GM23248 (cell line): ENCODE measurements around the gene FRRS1L. TPM values are rescaled to one million over a fixed set of nuclear protein-coding genes. Genes with fewer than 3 reads are reported as not detected.

Experiments used
- DNase-seq: peaks from one replicate; pipeline ENCODE4 v3.0.0-alpha.2; 2015
- H2AFZ ChIP-seq: fragments of 200-600 bp; sonication (generic); 2 replicates; pipeline ENCODE4 v1.6.1; 2016; ENCODE audit warnings: antibody characterized with exemption
- H3F3A ChIP-seq: fragments of 200-600 bp; sonication (generic); 2 replicates; pipeline ENCODE4 v1.6.1; 2016; ENCODE audit warnings: mild to moderate bottlenecking, antibody characterized with exemption, mixed run types; ENCODE audit not compliant: insufficient read depth
- H3K27ac ChIP-seq: fragments of 200-600 bp; sonication (generic); 2 replicates; pipeline ENCODE4 v1.5.1; 2016; ENCODE audit warnings: mild to moderate bottlenecking
- H3K27me3 ChIP-seq: fragments of 200-600 bp; sonication (generic); replicated peaks from 2 replicates; pipeline ENCODE4 v1.6.1; 2016; ENCODE audit warnings: mild to moderate bottlenecking; ENCODE audit not compliant: insufficient read depth
- H3K36me3 ChIP-seq: fragments of 200-600 bp; sonication (generic); 2 replicates; pipeline ENCODE4 v1.6.1; 2016; ENCODE audit warnings: low read depth, mild to moderate bottlenecking
- H3K4me1 ChIP-seq: fragments of 200-600 bp; sonication (generic); 2 replicates; pipeline ENCODE4 v1.6.1; 2016; ENCODE audit warnings: mild to moderate bottlenecking; ENCODE audit not compliant: insufficient read depth
- H3K4me2 ChIP-seq: fragments of 200-600 bp; sonication (generic); one replicate; pipeline ENCODE4 v1.6.1; 2016; ENCODE audit warnings: mild to moderate bottlenecking; ENCODE audit not compliant: unreplicated experiment
- H3K4me3 ChIP-seq: fragments of 200-600 bp; sonication (generic); 2 replicates; pipeline ENCODE4 v1.5.1; 2016; ENCODE audit warnings: mild to moderate bottlenecking
- H3K79me2 ChIP-seq: fragments of 200-600 bp; sonication (generic); 2 replicates; pipeline ENCODE4 v1.6.1; 2016; ENCODE audit warnings: mild to moderate bottlenecking; ENCODE audit not compliant: insufficient read depth
- H3K9ac ChIP-seq: fragments of 200-600 bp; sonication (generic); 2 replicates; pipeline ENCODE4 v1.6.1; 2016; ENCODE audit warnings: mild to moderate bottlenecking
- H3K9me2 ChIP-seq: fragments of 200-600 bp; sonication (generic); 2 replicates; pipeline ENCODE4 v1.6.1; 2016; ENCODE audit warnings: mixed run types, mild to moderate bottlenecking, moderate library complexity; ENCODE audit not compliant: insufficient read depth
- H3K9me3 ChIP-seq: fragments of 200-600 bp; sonication (generic); one replicate; pipeline ENCODE4 v1.6.1; 2017; ENCODE audit warnings: low read depth
- H4K20me1 ChIP-seq: fragments of 200-600 bp; sonication (generic); 2 replicates; pipeline ENCODE4 v1.6.0; 2016; ENCODE audit not compliant: insufficient read depth
- EZH2 ChIP-seq: fragments of 200-600 bp; sonication (generic); IDR thresholded peaks from 2 replicates; pipeline ENCODE4 v1.6.1; 2018; ENCODE audit warnings: antibody characterized with exemption, mild to moderate bottlenecking; ENCODE audit not compliant: insufficient read depth, poor library complexity, severe bottlenecking
- EZH2phosphoT487 ChIP-seq: fragments of 200-600 bp; sonication (generic); IDR thresholded peaks from 2 replicates; pipeline ENCODE4 v1.6.1; 2018; ENCODE audit warnings: antibody characterized with exemption, moderate library complexity, mild to moderate bottlenecking, low read depth; ENCODE audit not compliant: insufficient read depth
- whole genome bisulfite sequencing, 2 experiments: methylation state at CpG; one replicate each; pipeline ENCODE4 v1.1.6; 2015 to 2017; ENCODE audit warnings: low lambda C conversion rate in 2 of 2, low coverage in 1 of 2; ENCODE audit errors: missing lambda C conversion rate in 2 of 2; 5-methylcytosine and 5-hydroxymethylcytosine counted together
- in situ Hi-C: fragments of 300-500 bp; cut with MboI; formaldehyde crosslinking; loops from 2 replicates; pipeline ENCODE4 v1.15.0; 2020
- polyA plus RNA-seq: library from polyadenylated mRNA; unstranded; fragments of >200 nt; fragmentation: Nextera tagmentation; extraction: Ambion mirVana; gene quantifications from 2 replicates; pipeline ENCODE4 v1.2.1, GENCODE V29; 2016
- total RNA-seq: library from RNA; depleted of rRNA; stranded (reverse); fragments of >200 nt; shearing (Covaris generic); gene quantifications from 2 replicates; pipeline ENCODE4 v1.2.3, GENCODE V29; 2014

The FRRS1L gene
- total and polyA plus RNA-seq, 2 experiments from 2014 or later, result not detected

DNA sequence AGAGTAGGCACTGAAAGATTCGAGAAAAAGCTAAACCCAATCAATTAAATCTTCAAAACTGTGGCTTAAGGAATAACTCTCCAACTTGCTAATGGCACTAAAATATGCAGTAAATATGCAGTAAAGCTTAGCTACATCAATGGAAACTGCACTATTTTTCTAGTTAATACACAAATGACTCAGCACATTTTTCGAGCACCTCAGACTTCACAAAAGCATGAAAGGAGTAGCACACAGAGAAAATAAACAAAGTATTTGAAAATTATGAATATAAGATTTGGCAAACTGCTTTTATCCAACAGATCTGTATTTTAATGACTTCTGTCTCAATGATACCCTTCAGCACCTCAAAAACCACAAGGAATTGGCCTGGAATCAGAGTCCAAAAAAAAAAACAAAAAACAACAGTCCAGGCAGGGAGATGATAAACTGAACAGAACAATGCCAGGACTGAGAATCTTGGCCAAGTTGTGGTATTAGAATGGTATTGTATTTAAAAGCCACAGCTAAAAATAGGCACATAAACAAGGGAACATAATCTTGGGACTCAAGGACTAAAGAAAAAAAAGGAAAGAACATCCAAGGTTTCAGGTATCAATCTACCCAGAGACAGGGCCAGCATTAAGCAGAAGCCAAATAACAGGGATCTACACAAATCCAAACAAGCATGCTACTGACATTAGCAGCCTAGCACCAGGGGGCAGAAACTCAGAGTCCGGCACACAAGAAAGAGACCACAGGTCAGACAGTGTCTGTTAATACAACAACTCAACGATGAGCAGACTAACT, 68.7 kb downstream of the FRRS1L start:
- Histone ChIP-seq H3K9me3 (no peaks in the 10 kb centered on the region), H4K20me1 (no peaks in the 10 kb centered on the region), H3F3A (peaks cover 39% of the 10 kb centered on the region), H3K9ac (peak overlapping the region; percentile 39), H3K36me3 (no peaks in the 10 kb centered on the region), H3K79me2 (peaks cover 92% of the 10 kb centered on the region), H3K4me3 (peak overlapping the region; percentile 39), H2AFZ (peak overlapping the region; percentile 11; the same call in 1 of the 2 replicates), H3K4me1 (peaks cover 32% of the 10 kb centered on the region), H3K9me2 (no peaks in the 10 kb centered on the region), H3K4me2 (peak overlapping the region; percentile 48), H3K27ac (peak overlapping the region; percentile 74), H3K27me3 (no peaks in the 10 kb centered on the region)
- DNase-seq, result peak; percentile 72
- in situ Hi-C loops, result no loop called here
- TF ChIP-seq EZH2phosphoT487 (0 out of 2 replicates have a peak, but pooled peaks have one; percentile 66), EZH2 (no peak)
- 55 to 56% methylated on average over 4 of the region's 4 CpGs for WGBS, 2 experiments

DNA sequence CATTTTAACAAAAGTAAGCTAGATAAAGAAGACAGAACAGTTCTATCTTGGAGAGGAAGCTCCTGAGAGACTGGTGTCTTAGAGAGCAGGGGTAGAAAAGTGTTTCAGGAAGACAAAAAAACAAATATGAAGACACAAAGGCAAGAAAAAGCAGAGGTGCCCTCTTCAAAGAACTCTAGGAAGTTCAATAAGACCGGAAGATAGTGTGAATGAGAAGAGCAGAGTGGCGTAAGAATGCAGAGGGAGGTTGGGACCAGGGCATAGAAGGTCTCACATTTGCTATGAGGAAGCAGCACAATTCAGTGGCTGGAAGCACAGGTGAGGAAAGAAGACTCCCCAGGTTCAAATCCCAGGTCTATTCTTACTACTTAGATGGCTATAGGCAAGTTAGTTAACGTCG, 69.9 kb downstream of the FRRS1L start:
- Histone ChIP-seq H3K79me2 (peaks cover 88% of the 10 kb centered on the region), H2AFZ (no peak overlapping the region), H3K4me3 (no peak overlapping the region), H3F3A (peaks cover 47% of the 10 kb centered on the region), H3K4me2 (no peak overlapping the region), H3K27me3 (no peaks in the 10 kb centered on the region), H3K36me3 (no peaks in the 10 kb centered on the region), H3K9me3 (no peaks in the 10 kb centered on the region), H3K9me2 (no peaks in the 10 kb centered on the region), H3K27ac (no peak overlapping the region), H3K9ac (no peak overlapping the region), H3K4me1 (peaks cover 34% of the 10 kb centered on the region), H4K20me1 (no peaks in the 10 kb centered on the region)
- TF ChIP-seq EZH2 (no peak), EZH2phosphoT487 (no peak)
- 96 to 97% methylated on average over 4 of the region's 4 CpGs for WGBS, 2 experiments
- in situ Hi-C loops, result no loop called here
- no peak for DNase-seq

DNA sequence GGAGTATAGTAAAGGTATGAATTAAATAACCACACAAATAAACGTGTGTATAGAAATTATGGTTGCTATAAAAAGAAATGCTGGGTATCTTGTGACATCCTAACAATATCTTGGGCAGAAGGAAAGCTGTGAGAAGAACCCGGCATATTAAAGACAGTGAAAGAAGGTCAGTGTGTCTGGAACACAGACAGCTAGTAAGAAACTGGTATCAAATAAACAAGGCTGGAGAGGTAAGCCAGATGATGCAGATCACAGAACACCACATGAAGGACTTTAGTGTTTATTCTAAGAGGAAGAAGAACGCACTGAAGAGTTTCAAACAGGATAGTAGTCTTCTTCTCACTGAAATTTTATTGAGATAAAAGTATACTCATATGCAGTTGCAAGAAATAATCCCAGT, 71.7 kb downstream of the FRRS1L start:
- Histone ChIP-seq H3K4me2 (no peak overlapping the region), H3K9ac (no peak overlapping the region), H3K9me2 (no peaks in the 10 kb centered on the region), H3K4me3 (no peak overlapping the region), H2AFZ (no peak overlapping the region), H3K9me3 (no peaks in the 10 kb centered on the region), H3K36me3 (peaks cover 6% of the 10 kb centered on the region; the same call in 1 of the 2 replicates), H3K27me3 (no peaks in the 10 kb centered on the region), H4K20me1 (no peaks in the 10 kb centered on the region), H3K79me2 (peaks cover 71% of the 10 kb centered on the region), H3K4me1 (peaks cover 30% of the 10 kb centered on the region), H3K27ac (no peak overlapping the region), H3F3A (peaks cover 42% of the 10 kb centered on the region)
- 87% methylated on average over 3 of the region's 3 CpGs for WGBS, 2 experiments
- DNase-seq, result no peak
- in situ Hi-C loops, result no loop called here
- TF ChIP-seq EZH2 (no peak), EZH2phosphoT487 (no peak)

DNA sequence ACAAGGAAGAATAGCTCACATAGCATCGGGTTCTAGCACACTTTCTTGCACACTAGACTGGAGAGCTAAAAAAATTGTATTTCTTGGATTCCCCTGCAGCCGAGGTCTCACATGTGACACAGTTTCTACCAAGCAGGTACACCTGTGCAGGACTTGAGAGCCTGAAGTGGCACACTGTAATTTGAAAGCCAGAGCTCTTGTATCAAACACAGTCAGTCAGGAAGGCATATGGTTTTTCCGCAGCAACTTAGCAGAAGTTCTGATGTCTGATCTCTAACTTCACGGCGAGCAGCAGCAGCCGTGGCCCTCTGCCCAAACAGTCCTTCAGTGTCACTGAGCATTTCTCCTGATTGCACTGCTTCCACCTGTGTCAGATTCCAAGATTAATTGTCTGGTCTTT, 72.8 kb downstream of the FRRS1L start:
- H4K20me1 ChIP-seq, result no peaks in the 10 kb centered on the region
- no peak overlapping the region for H3K27ac ChIP-seq
- 92 to 93% methylated on average over 6 of the region's 6 CpGs for WGBS, 2 experiments
- in situ Hi-C loops, result no loop called here
- H3K9ac ChIP-seq, result no peak overlapping the region
- H2AFZ ChIP-seq, result no peak overlapping the region
- peaks cover 28% of the 10 kb centered on the region for H3K4me1 ChIP-seq
- H3K9me2 ChIP-seq, result no peaks in the 10 kb centered on the region
- DNase-seq, result no peak
- peaks cover 66% of the 10 kb centered on the region for H3K79me2 ChIP-seq
- H3K27me3 ChIP-seq, result no peaks in the 10 kb centered on the region
- H3K4me2 ChIP-seq, result no peak overlapping the region
- TF ChIP-seq EZH2phosphoT487, result no peak
- TF ChIP-seq EZH2, result no peak
- no peak overlapping the region for H3K4me3 ChIP-seq
- H3K9me3 ChIP-seq, result no peaks in the 10 kb centered on the region
- H3F3A ChIP-seq, result peaks cover 37% of the 10 kb centered on the region
- H3K36me3 ChIP-seq, result peaks cover 9% of the 10 kb centered on the region; the same call in 1 of the 2 replicates
